Astrocyte (in vitro differentiated cells and primary cell): ENCODE data around the gene RAB36.

Experiments used
- EZH2 ChIP-seq: IDR thresholded peaks from 2 replicates; pipeline ENCODE4 v1.6.1; 2012; ENCODE audit warnings: mild to moderate bottlenecking, low read length, inconsistent platforms; ENCODE audit not compliant: insufficient read depth
- TF ChIP-seq, protein P1 (sequence below): IDR thresholded peaks from 2 replicates; pipeline ENCODE4 v1.5.1; 2011; ENCODE audit warnings: low read depth, mild to moderate bottlenecking, inconsistent platforms, low read length, moderate library complexity; ENCODE audit not compliant: insufficient read depth

GRCh38 chr22:23164091-23164490, 18.8 kb downstream of the RAB36 start:
- TF ChIP-seq, protein P1, sequence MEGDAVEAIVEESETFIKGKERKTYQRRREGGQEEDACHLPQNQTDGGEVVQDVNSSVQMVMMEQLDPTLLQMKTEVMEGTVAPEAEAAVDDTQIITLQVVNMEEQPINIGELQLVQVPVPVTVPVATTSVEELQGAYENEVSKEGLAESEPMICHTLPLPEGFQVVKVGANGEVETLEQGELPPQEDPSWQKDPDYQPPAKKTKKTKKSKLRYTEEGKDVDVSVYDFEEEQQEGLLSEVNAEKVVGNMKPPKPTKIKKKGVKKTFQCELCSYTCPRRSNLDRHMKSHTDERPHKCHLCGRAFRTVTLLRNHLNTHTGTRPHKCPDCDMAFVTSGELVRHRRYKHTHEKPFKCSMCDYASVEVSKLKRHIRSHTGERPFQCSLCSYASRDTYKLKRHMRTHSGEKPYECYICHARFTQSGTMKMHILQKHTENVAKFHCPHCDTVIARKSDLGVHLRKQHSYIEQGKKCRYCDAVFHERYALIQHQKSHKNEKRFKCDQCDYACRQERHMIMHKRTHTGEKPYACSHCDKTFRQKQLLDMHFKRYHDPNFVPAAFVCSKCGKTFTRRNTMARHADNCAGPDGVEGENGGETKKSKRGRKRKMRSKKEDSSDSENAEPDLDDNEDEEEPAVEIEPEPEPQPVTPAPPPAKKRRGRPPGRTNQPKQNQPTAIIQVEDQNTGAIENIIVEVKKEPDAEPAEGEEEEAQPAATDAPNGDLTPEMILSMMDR = no peak
- TF ChIP-seq EZH2 = no peak
